ENCODE results near the gene MRPS7. TPM values are rescaled to one million over a fixed set of nuclear protein-coding genes. Genes with fewer than 3 reads are reported as not detected.
A peak's percentile ranks its signal among the peaks of the same experiment; 100 is the strongest.

MRPS7 gene
- total RNA-seq, 1 experiment from 2014 or later: 94.7 TPM

DNA sequence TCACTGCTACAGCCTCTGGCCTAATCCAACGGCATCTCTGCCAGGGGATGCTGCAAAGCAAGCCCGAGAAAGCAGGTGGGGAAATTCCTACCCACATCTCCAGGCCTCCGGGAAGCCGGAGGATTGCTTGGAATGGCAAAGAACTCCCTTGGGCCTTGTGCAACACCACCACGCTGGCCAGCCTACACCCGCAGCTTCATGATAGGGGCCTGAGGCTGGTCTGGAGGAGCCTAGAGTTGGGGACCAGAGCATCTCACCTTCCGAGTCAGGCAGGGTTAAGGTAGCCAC lies 20.6 kb upstream of the MRPS7 start:
- Mint-ChIP-seq H3K36me3 (peaks cover 53% of the 10 kb centered on the region), H3K4me3 (no peak overlapping the region), H3K27me3 (ENCODE audit: low read depth) (no peaks in the 10 kb centered on the region), H3K4me1 (peaks cover 6% of the 10 kb centered on the region), H3K9me3 (no peaks in the 10 kb centered on the region), H3K27ac (no peak overlapping the region)
- CTCF ChIA-PET: interaction anchor here (0.5 to 3.8 kb wide), 59 partner anchors 9 to 974 kb away, joined by 3 to 155 read pairs (median 7); partner anchors contain the start of genes ARMC7, GGA3, GRB2 and LLGL2
- POLR2A ChIA-PET: interaction anchor here (1.0 kb wide), 3 partner anchors 20 to 48 kb away, joined by 3 to 8 read pairs (median 4); partner anchors contain the start of genes GGA3, MRPS7 and SLC25A19
- ATAC-seq (no peak), DNase-seq (ENCODE audit: low spot score) (no peak)
- TF ChIP-seq, protein P1, sequence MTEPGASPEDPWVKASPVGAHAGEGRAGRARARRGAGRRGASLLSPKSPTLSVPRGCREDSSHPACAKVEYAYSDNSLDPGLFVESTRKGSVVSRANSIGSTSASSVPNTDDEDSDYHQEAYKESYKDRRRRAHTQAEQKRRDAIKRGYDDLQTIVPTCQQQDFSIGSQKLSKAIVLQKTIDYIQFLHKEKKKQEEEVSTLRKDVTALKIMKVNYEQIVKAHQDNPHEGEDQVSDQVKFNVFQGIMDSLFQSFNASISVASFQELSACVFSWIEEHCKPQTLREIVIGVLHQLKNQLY (CRISPR knock-in tag; IDR thresholded peaks at IDR 0.05): peak; percentile 60; the same call in 1 of the 2 replicates
- TF ChIP-seq, protein P2, sequence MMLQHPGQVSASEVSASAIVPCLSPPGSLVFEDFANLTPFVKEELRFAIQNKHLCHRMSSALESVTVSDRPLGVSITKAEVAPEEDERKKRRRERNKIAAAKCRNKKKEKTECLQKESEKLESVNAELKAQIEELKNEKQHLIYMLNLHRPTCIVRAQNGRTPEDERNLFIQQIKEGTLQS (CRISPR knock-in tag; conservative IDR thresholded peaks at IDR 0.05): no peak

DNA sequence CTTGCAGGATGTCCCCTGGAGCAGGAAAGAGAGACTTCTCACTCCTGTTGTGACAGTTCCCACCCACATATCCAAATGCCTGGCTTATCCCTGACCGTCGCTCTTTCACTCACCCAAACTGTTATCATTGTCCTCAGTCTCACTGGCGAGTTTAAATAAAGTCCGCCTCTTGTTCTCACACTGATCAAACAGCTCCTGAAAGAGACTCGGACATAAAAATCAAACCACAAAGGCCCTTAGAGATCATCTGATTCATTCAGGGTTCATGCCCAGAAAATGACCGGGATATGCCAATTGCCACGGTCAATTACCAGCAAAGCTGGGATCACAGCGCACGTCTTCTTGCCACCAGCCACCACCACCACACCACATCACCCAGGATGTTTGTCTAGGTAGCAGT lies 20.2 kb upstream of the MRPS7 start:
- H3K27ac Mint-ChIP-seq: no peak overlapping the region
- peaks cover 6% of the 10 kb centered on the region for H3K4me1 Mint-ChIP-seq
- no peaks in the 10 kb centered on the region for H3K9me3 Mint-ChIP-seq
- ChIA-PET POLR2A (no interaction called here), CTCF (interaction anchor here (0.7 to 3.8 kb wide), 16 partner anchors 8 to 229 kb away, joined by 3 to 155 read pairs (median 12); partner anchors contain the start of genes GGA3, GRB2, MIF4GD and MRPL58)
- ATAC-seq (no peak), DNase-seq (ENCODE audit: low spot score) (no peak)
- H3K27me3 Mint-ChIP-seq (ENCODE audit: low read depth): no peaks in the 10 kb centered on the region
- no peak overlapping the region for H3K4me3 Mint-ChIP-seq
- peaks cover 51% of the 10 kb centered on the region for H3K36me3 Mint-ChIP-seq
- TF ChIP-seq MXD4 (CRISPR knock-in tag; IDR thresholded peaks at IDR 0.05; ENCODE audit: borderline replicate concordance) (no peak), FOXK1 (CRISPR knock-in tag; IDR thresholded peaks at IDR 0.05) (no peak), ZNF263 (CRISPR knock-in tag; IDR thresholded peaks at IDR 0.05; ENCODE audit: low read depth) (no peak), FOXJ3 (CRISPR knock-in tag; IDR thresholded peaks at IDR 0.05; ENCODE audit: borderline replicate concordance) (no peak), RORB (CRISPR knock-in tag; IDR thresholded peaks at IDR 0.05) (no peak), NR1H2 (CRISPR knock-in tag; IDR thresholded peaks at IDR 0.05) (no peak), CBFB (CRISPR knock-in tag; IDR thresholded peaks at IDR 0.05; ENCODE audit: low read depth) (no peak), GABPB1 (CRISPR knock-in tag; IDR thresholded peaks at IDR 0.05) (no peak), SOX15 (CRISPR knock-in tag; IDR thresholded peaks at IDR 0.05) (no peak), FOXP1 (CRISPR knock-in tag; IDR thresholded peaks at IDR 0.05; ENCODE audit: borderline replicate concordance) (no peak), ZNF416 (CRISPR knock-in tag; IDR thresholded peaks at IDR 0.05) (no peak), GTF2I (CRISPR knock-in tag; conservative IDR thresholded peaks at IDR 0.05) (no peak)
- TF ChIP-seq, protein P3, sequence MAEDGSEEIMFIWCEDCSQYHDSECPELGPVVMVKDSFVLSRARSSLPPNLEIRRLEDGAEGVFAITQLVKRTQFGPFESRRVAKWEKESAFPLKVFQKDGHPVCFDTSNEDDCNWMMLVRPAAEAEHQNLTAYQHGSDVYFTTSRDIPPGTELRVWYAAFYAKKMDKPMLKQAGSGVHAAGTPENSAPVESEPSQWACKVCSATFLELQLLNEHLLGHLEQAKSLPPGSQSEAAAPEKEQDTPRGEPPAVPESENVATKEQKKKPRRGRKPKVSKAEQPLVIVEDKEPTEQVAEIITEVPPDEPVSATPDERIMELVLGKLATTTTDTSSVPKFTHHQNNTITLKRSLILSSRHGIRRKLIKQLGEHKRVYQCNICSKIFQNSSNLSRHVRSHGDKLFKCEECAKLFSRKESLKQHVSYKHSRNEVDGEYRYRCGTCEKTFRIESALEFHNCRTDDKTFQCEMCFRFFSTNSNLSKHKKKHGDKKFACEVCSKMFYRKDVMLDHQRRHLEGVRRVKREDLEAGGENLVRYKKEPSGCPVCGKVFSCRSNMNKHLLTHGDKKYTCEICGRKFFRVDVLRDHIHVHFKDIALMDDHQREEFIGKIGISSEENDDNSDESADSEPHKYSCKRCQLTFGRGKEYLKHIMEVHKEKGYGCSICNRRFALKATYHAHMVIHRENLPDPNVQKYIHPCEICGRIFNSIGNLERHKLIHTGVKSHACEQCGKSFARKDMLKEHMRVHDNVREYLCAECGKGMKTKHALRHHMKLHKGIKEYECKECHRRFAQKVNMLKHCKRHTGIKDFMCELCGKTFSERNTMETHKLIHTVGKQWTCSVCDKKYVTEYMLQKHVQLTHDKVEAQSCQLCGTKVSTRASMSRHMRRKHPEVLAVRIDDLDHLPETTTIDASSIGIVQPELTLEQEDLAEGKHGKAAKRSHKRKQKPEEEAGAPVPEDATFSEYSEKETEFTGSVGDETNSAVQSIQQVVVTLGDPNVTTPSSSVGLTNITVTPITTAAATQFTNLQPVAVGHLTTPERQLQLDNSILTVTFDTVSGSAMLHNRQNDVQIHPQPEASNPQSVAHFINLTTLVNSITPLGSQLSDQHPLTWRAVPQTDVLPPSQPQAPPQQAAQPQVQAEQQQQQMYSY (CRISPR knock-in tag; IDR thresholded peaks at IDR 0.05): no peak
- TF ChIP-seq, protein P4, sequence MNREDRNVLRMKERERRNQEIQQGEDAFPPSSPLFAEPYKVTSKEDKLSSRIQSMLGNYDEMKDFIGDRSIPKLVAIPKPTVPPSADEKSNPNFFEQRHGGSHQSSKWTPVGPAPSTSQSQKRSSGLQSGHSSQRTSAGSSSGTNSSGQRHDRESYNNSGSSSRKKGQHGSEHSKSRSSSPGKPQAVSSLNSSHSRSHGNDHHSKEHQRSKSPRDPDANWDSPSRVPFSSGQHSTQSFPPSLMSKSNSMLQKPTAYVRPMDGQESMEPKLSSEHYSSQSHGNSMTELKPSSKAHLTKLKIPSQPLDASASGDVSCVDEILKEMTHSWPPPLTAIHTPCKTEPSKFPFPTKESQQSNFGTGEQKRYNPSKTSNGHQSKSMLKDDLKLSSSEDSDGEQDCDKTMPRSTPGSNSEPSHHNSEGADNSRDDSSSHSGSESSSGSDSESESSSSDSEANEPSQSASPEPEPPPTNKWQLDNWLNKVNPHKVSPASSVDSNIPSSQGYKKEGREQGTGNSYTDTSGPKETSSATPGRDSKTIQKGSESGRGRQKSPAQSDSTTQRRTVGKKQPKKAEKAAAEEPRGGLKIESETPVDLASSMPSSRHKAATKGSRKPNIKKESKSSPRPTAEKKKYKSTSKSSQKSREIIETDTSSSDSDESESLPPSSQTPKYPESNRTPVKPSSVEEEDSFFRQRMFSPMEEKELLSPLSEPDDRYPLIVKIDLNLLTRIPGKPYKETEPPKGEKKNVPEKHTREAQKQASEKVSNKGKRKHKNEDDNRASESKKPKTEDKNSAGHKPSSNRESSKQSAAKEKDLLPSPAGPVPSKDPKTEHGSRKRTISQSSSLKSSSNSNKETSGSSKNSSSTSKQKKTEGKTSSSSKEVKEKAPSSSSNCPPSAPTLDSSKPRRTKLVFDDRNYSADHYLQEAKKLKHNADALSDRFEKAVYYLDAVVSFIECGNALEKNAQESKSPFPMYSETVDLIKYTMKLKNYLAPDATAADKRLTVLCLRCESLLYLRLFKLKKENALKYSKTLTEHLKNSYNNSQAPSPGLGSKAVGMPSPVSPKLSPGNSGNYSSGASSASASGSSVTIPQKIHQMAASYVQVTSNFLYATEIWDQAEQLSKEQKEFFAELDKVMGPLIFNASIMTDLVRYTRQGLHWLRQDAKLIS (CRISPR knock-in tag; IDR thresholded peaks at IDR 0.05; ENCODE audit: borderline replicate concordance): no peak
- TF ChIP-seq, protein P5, sequence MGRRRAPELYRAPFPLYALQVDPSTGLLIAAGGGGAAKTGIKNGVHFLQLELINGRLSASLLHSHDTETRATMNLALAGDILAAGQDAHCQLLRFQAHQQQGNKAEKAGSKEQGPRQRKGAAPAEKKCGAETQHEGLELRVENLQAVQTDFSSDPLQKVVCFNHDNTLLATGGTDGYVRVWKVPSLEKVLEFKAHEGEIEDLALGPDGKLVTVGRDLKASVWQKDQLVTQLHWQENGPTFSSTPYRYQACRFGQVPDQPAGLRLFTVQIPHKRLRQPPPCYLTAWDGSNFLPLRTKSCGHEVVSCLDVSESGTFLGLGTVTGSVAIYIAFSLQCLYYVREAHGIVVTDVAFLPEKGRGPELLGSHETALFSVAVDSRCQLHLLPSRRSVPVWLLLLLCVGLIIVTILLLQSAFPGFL (CRISPR knock-in tag; IDR thresholded peaks at IDR 0.05; ENCODE audit: borderline replicate concordance): no peak
- TF ChIP-seq, protein P6, sequence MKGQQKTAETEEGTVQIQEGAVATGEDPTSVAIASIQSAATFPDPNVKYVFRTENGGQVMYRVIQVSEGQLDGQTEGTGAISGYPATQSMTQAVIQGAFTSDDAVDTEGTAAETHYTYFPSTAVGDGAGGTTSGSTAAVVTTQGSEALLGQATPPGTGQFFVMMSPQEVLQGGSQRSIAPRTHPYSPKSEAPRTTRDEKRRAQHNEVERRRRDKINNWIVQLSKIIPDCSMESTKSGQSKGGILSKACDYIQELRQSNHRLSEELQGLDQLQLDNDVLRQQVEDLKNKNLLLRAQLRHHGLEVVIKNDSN (CRISPR knock-in tag; IDR thresholded peaks at IDR 0.05): no peak
- TF ChIP-seq, protein P7, sequence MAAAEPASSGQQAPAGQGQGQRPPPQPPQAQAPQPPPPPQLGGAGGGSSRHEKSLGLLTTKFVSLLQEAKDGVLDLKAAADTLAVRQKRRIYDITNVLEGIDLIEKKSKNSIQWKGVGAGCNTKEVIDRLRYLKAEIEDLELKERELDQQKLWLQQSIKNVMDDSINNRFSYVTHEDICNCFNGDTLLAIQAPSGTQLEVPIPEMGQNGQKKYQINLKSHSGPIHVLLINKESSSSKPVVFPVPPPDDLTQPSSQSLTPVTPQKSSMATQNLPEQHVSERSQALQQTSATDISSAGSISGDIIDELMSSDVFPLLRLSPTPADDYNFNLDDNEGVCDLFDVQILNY (CRISPR knock-in tag; IDR thresholded peaks at IDR 0.05): no peak
- TF ChIP-seq, protein P8, sequence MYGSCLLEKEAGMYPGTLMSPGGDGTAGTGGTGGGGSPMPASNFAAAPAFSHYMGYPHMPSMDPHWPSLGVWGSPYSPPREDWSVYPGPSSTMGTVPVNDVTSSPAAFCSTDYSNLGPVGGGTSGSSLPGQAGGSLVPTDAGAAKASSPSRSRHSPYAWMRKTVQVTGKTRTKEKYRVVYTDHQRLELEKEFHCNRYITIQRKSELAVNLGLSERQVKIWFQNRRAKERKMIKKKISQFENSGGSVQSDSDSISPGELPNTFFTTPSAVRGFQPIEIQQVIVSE (CRISPR knock-in tag; IDR thresholded peaks at IDR 0.05; ENCODE audit: borderline replicate concordance): no peak
